ENCODE measurements around the gene RPL7A. TPM values are rescaled to one million over a fixed set of nuclear protein-coding genes. Genes with fewer than 3 reads are reported as not detected.
A peak's percentile ranks its signal among the peaks of the same experiment; 100 is the strongest.
"Not testable (repeated sequence)": the region's sequence is repeated elsewhere in the genome, so short reads cannot be mapped to it uniquely, and the experiment has no call there.

Gene RPL7A
- 2,183 and 2,339 TPM in 2 replicates for total RNA-seq

- DNase-seq (ENCODE audit: low read depth) = peak; percentile 89
- Histone ChIP-seq H3K4me3 (ENCODE audit: low read depth, low read length) (peak within 1 kb of the TSS; percentile 78), H3K36me3 (ENCODE audit: control insufficient read depth, insufficient read depth, low read length) (peaks cover 10% of the 10 kb centered on the region), H3K27me3 (ENCODE audit: control insufficient read depth, insufficient read depth, low read length) (no peaks in the 10 kb centered on the region)
- TF ChIP-seq, protein P1, sequence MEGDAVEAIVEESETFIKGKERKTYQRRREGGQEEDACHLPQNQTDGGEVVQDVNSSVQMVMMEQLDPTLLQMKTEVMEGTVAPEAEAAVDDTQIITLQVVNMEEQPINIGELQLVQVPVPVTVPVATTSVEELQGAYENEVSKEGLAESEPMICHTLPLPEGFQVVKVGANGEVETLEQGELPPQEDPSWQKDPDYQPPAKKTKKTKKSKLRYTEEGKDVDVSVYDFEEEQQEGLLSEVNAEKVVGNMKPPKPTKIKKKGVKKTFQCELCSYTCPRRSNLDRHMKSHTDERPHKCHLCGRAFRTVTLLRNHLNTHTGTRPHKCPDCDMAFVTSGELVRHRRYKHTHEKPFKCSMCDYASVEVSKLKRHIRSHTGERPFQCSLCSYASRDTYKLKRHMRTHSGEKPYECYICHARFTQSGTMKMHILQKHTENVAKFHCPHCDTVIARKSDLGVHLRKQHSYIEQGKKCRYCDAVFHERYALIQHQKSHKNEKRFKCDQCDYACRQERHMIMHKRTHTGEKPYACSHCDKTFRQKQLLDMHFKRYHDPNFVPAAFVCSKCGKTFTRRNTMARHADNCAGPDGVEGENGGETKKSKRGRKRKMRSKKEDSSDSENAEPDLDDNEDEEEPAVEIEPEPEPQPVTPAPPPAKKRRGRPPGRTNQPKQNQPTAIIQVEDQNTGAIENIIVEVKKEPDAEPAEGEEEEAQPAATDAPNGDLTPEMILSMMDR (IDR thresholded peaks at IDR 0.05; ENCODE audit: insufficient read depth, low read length, poor library complexity, severe bottlenecking) = no peak
Observed at GRCh38 chr9:133347985-133348717, at the start of gene RPL7A, which contains the start of gene MED22. RPL7A (plus strand) TSS chr9:133348218; CDS start chr9:133348244, 26 bp downstream. MED22 (minus strand) TSS chr9:133348131; CDS start chr9:133346662, 1,469 bp downstream.

- DNase-seq (ENCODE audit: low read depth); H3K36me3 ChIP-seq (ENCODE audit: control insufficient read depth, insufficient read depth, low read length); H3K4me3 ChIP-seq (ENCODE audit: low read depth, low read length): not testable (repeated sequence)
- peaks cover 17% of the 10 kb centered on the region for H3K27me3 ChIP-seq (ENCODE audit: control insufficient read depth, insufficient read depth, low read length)
Observed at GRCh38 chr9:133299996-133300395, 48.0 kb upstream of the RPL7A start.

DNA sequence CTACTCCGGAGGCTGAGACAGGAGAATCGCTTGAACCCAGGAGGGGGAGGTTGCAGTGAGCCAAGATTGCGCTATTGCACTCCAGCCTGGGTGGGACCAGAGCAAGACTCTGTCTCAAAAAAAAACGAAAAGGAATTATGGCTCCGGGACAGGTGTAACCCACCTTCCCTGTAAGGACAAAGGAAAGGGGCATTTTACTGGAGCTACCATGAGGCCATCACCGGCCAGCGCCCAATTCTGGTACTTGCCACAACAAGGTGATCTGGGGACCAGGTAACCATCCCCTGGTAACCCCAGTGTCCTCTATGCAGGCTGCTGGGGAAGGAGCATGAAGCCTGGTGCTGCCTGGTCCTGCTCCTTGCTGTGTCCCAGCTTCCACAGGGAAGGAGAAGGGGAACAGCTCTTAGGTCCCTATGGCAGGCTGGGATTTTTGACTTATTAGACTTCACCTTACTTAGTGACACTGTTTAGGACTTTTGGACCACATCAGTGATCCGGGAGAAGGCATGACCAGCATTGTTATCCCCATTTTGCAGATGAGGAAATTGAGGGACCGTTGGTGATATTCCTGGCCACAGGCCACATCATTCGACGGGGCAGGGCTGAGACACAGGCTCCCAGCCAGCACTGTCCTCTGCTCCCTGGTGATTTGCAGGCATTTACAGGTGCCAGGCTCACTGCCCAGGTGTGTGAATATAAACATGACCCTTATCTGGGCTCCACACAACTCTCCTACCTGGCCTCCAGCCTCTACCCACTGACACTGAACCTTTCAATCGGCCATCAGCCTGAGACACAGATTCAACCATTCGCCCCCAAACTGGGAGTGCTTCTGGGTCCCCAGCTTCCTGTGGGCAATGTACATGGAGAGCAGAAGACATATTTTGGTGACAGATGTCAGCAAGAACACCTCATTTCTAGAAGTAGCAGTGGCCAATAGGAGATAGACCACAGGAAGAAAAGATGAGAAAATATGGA is 46.5 kb upstream of the RPL7A start:
- no peak overlapping the region for H3K4me3 ChIP-seq (ENCODE audit: low read depth, low read length)
- TF ChIP-seq, protein P1 (IDR thresholded peaks at IDR 0.05; ENCODE audit: insufficient read depth, low read length, poor library complexity, severe bottlenecking) = no peak
- no peak for DNase-seq (ENCODE audit: low read depth)
- peaks cover 17% of the 10 kb centered on the region for H3K27me3 ChIP-seq (ENCODE audit: control insufficient read depth, insufficient read depth, low read length)
- no peaks in the 10 kb centered on the region for H3K36me3 ChIP-seq (ENCODE audit: control insufficient read depth, insufficient read depth, low read length)

- peaks cover 20% of the 10 kb centered on the region for H3K27me3 ChIP-seq (ENCODE audit: control insufficient read depth, insufficient read depth, low read length)
- H3K36me3 ChIP-seq (ENCODE audit: control insufficient read depth, insufficient read depth, low read length) = no peaks in the 10 kb centered on the region
- TF ChIP-seq, protein P1 (IDR thresholded peaks at IDR 0.05; ENCODE audit: insufficient read depth, low read length, poor library complexity, severe bottlenecking) = no peak
- DNase-seq (ENCODE audit: low read depth) = no peak
- no peak overlapping the region for H3K4me3 ChIP-seq (ENCODE audit: low read depth, low read length)
Observed at GRCh38 chr9:133303266-133304157, 44.5 kb upstream of the RPL7A start.

DNA sequence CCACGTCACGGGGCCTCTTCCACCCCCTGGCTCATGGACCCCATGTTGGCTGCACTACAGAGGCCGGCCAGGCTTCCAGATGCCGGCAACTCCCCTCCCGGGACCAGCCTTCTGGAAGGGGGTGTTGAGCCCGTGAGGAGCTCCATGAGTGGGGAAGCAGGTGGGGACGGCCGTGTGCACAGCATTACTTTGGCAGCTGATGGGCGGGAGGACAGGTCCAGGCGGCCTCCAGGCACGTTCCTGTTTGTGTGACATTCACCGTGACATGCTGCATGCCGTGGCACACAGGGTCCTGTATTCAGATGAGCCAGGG is 43.9 kb upstream of the RPL7A start:
- H3K27me3 ChIP-seq (ENCODE audit: control insufficient read depth, insufficient read depth, low read length) = peaks cover 20% of the 10 kb centered on the region
- no peak for DNase-seq (ENCODE audit: low read depth)
- H3K4me3 ChIP-seq (ENCODE audit: low read depth, low read length) = no peak overlapping the region
- H3K36me3 ChIP-seq (ENCODE audit: control insufficient read depth, insufficient read depth, low read length) = no peaks in the 10 kb centered on the region
- TF ChIP-seq, protein P1 (IDR thresholded peaks at IDR 0.05; ENCODE audit: insufficient read depth, low read length, poor library complexity, severe bottlenecking) = no peak
